ENCODE data around the gene MGAT3.
"Not testable (repeated sequence)": the region's sequence is repeated elsewhere in the genome, so short reads cannot be mapped to it uniquely, and the experiment has no call there.

Gene MGAT3

DNA sequence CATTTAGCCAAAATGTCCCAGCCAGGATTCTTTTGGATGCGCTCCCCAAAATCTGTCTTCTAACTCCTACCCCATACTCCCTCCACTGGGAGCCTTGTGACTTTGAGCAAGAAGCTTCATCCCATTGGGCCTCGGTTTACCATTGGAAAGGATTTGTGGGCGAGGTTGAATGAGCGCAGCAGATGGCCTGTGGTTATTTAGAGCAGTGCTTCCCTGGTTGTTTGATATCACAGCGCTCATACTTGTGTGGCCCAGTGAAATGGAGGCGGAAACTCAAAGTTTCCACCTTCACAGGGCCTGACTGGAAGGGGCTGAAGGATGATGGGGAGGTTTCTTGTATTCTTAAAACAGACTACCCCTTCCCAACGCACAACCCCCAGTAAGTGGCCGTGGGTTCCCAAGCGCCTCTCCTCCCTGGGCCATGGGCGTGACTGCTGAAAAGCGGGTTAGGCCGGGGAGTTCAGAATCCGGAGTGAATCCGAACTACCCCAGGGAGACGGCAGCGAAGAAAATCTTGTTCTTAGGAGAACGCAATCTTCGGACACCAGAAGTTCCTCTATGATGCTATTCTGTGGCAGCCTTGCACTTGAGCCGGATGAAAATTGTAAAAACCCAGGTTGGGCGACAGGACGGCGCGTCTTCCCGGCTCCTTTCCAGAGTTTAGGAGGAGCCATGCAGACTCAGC, 62.3 kb downstream of the MGAT3 start:
- no peak for DNase-seq (ENCODE audit: low read depth)
- peak overlapping the region; percentile 95 for H3K4me3 ChIP-seq (ENCODE audit: low read length)
- H3K36me3 ChIP-seq (ENCODE audit: control insufficient read depth, insufficient read depth, low read length, severe bottlenecking) = peaks cover 65% of the 10 kb centered on the region
- no peaks in the 10 kb centered on the region for H3K27me3 ChIP-seq (replicated peaks; ENCODE audit: control insufficient read depth, insufficient read depth, low read length)
- peaks cover 33% of the 10 kb centered on the region for H3K4me1 ChIP-seq (ENCODE audit: control insufficient read depth, insufficient read depth, low read length)
- H3K9ac ChIP-seq (ENCODE audit: low read length) = peak overlapping the region; percentile 100
- H3K9me3 ChIP-seq (ENCODE audit: control insufficient read depth, low read length) = no peaks in the 10 kb centered on the region

DNA sequence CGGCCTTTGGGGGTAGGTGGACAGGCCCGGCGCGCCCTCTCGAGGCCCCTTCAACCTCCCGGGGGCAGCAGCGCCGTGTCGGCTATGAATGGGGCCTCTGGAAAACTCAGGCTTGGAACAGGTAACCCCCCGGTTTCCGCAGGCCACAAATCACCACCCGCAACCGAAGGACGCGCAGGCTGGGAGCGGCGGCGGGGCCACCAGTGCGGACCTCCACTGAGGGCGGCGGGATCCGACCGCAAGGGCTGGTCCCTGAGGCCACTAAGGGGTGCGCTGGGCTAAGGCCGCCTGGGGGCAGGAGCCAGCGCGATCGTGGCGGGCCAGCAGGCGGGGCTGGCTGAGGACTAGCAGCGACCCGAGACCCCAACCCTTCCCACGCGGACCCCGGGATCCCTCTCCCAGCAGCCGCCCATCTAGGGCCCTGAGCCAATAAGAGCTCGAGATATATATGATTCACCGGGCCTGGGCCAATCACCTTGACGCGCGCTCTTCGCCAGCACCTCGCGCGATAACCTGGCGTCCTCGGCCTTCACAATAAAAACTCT, 62.9 kb downstream of the MGAT3 start:
- no peaks in the 10 kb centered on the region for H3K9me3 ChIP-seq (ENCODE audit: control insufficient read depth, low read length)

DNA sequence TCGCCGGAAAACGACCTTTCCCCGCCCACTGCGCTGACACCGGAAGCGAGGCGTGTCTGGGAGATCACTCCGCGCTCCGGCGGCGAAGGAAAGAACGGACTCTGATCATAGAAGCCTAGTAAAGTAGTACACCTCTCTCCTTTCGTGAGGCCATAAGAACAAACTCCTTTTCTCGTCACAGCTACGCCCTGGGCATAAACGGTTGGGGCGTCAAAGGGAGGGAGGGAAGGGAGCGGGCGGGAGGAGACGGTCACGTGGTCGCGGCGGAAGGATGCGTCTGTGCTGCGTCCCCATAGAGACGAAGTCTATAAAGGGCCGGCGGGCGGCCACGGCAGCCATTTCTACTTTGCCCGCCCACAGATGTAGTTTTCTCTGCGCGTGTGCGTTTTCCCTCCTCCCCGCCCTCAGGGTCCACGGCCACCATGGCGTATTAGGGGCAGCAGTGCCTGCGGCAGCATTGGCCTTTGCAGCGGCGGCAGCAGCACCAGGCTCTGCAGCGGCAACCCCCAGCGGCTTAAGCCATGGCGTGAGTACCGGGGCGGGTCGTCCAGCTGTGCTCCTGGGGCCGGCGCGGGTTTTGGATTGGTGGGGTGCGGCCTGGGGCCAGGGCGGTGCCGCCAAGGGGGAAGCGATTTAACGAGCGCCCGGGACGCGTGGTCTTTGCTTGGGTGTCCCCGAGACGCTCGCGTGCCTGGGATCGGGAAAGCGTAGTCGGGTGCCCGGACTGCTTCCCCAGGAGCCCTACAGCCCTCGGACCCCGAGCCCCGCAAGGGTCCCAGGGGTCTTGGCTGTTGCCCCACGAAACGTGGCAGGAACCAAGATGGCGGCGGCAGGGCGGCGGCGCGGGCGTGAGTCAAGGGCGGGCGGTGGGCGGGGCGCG, 63.7 kb downstream of the MGAT3 start, which contains the start of gene ATF4:
TSS of gene ATF4 (plus strand) at position 337 of the 880 bp plus-strand sequence. CDS start 884 bp downstream, outside the sequence.
- peaks cover 37% of the 10 kb centered on the region for H3K4me1 ChIP-seq (ENCODE audit: control insufficient read depth, insufficient read depth, low read length)
- H3K9ac ChIP-seq (ENCODE audit: low read length) = peak within 1 kb of the TSS; percentile 100
- peak; percentile 94 for DNase-seq (ENCODE audit: low read depth)
- H3K4me3 ChIP-seq (ENCODE audit: low read length) = peak within 1 kb of the TSS; percentile 95
- peaks cover 61% of the 10 kb centered on the region for H3K36me3 ChIP-seq (ENCODE audit: control insufficient read depth, insufficient read depth, low read length, severe bottlenecking)
- no peaks in the 10 kb centered on the region for H3K9me3 ChIP-seq (ENCODE audit: control insufficient read depth, low read length)
- H3K27me3 ChIP-seq (replicated peaks; ENCODE audit: control insufficient read depth, insufficient read depth, low read length) = no peaks in the 10 kb centered on the region

More for the DNA sequence above, 62.9 kb downstream of the MGAT3 start:
- Histone ChIP-seq H3K27me3 (replicated peaks; ENCODE audit: control insufficient read depth, insufficient read depth, low read length) (no peaks in the 10 kb centered on the region), H3K9ac (ENCODE audit: low read length) (peak overlapping the region; percentile 100), H3K36me3 (ENCODE audit: control insufficient read depth, insufficient read depth, low read length, severe bottlenecking) (peaks cover 65% of the 10 kb centered on the region), H3K4me1 (ENCODE audit: control insufficient read depth, insufficient read depth, low read length) (peaks cover 33% of the 10 kb centered on the region), H3K4me3 (ENCODE audit: low read length) (peak overlapping the region; percentile 95)
- peak; percentile 100 for DNase-seq (ENCODE audit: low read depth)

DNA sequence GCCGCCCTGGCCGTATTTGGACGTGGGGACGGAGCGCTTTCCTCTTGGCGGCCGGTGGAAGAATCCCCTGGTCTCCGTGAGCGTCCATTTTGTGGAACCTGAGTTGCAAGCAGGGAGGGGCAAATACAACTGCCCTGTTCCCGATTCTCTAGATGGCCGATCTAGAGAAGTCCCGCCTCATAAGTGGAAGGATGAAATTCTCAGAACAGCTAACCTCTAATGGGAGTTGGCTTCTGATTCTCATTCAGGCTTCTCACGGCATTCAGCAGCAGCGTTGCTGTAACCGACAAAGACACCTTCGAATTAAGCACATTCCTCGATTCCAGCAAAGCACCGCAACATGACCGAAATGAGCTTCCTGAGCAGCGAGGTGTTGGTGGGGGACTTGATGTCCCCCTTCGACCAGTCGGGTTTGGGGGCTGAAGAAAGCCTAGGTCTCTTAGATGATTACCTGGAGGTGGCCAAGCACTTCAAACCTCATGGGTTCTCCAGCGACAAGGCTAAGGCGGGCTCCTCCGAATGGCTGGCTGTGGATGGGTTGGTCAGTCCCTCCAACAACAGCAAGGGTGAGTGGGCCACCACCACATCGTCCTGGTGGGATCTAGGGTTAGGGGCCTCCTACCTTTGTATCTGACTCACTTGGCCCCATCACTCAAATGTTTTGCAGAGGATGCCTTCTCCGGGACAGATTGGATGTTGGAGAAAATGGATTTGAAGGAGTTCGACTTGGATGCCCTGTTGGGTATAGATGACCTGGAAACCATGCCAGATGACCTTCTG, 64.5 kb downstream of the MGAT3 start:
- not testable (repeated sequence) for H3K27me3 ChIP-seq (replicated peaks; ENCODE audit: control insufficient read depth, insufficient read depth, low read length); H3K9me3 ChIP-seq (ENCODE audit: control insufficient read depth, low read length)
- DNase-seq (ENCODE audit: low read depth) = peak; percentile 15
- peak overlapping the region; percentile 100 for H3K9ac ChIP-seq (ENCODE audit: low read length)
- peaks cover 53% of the 10 kb centered on the region for H3K36me3 ChIP-seq (ENCODE audit: control insufficient read depth, insufficient read depth, low read length, severe bottlenecking)
- H3K4me3 ChIP-seq (ENCODE audit: low read length) = peak overlapping the region; percentile 95
- peaks cover 37% of the 10 kb centered on the region for H3K4me1 ChIP-seq (ENCODE audit: control insufficient read depth, insufficient read depth, low read length)

DNA sequence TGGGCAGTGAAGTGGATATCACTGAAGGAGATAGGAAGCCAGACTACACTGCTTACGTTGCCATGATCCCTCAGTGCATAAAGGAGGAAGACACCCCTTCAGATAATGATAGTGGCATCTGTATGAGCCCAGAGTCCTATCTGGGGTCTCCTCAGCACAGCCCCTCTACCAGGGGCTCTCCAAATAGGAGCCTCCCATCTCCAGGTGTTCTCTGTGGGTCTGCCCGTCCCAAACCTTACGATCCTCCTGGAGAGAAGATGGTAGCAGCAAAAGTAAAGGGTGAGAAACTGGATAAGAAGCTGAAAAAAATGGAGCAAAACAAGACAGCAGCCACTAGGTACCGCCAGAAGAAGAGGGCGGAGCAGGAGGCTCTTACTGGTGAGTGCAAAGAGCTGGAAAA, 65.3 kb downstream of the MGAT3 start:
- H3K27me3 ChIP-seq (replicated peaks; ENCODE audit: control insufficient read depth, insufficient read depth, low read length); H3K9me3 ChIP-seq (ENCODE audit: control insufficient read depth, low read length); DNase-seq (ENCODE audit: low read depth): not testable (repeated sequence)
- Histone ChIP-seq H3K4me1 (ENCODE audit: control insufficient read depth, insufficient read depth, low read length) (peaks cover 37% of the 10 kb centered on the region), H3K36me3 (ENCODE audit: control insufficient read depth, insufficient read depth, low read length, severe bottlenecking) (peaks cover 46% of the 10 kb centered on the region), H3K9ac (ENCODE audit: low read length) (peak overlapping the region; percentile 100), H3K4me3 (ENCODE audit: low read length) (peak overlapping the region; percentile 95)

DNA sequence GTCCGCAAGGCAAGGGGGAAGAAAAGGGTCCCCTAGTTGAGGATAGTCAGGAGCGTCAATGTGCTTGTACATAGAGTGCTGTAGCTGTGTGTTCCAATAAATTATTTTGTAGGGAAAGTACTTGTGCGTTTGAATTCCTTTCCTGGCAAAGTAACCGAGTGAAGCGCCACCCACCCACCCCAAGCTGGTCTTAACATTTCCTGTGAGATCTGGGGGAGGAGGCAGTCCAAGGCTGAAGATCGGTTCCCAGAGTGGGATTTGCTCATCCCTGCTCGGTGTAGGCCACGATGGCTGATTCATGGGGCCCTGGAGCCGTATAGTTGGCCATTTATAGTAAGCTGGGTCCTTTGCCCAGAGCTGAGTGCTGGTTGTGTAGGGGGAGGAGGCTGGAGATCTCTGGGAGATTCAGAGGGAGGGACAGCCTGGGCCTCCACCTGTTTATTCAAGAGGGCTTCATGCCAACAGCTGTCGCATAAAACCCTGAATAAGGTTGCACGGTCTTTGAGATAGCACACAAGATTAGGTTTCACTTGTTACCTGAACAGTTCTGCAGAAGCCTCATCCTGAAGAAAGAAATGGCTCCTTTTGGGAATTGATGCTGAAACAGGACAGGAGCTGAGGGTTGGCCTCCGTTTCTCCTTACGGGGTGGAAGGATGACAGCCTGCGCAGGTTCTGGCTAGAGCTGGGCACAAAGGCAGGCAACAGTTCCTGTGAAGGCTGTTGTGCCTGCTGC, 65.9 kb downstream of the MGAT3 start:
- Histone ChIP-seq H3K9ac (ENCODE audit: low read length) (peak overlapping the region; percentile 100), H3K36me3 (ENCODE audit: control insufficient read depth, insufficient read depth, low read length, severe bottlenecking) (peaks cover 43% of the 10 kb centered on the region), H3K9me3 (ENCODE audit: control insufficient read depth, low read length) (no peaks in the 10 kb centered on the region), H3K27me3 (replicated peaks; ENCODE audit: control insufficient read depth, insufficient read depth, low read length) (no peaks in the 10 kb centered on the region), H3K4me3 (ENCODE audit: low read length) (peak overlapping the region; percentile 95), H3K4me1 (ENCODE audit: control insufficient read depth, insufficient read depth, low read length) (peaks cover 35% of the 10 kb centered on the region)
- DNase-seq (ENCODE audit: low read depth) = peak; percentile 61

DNA sequence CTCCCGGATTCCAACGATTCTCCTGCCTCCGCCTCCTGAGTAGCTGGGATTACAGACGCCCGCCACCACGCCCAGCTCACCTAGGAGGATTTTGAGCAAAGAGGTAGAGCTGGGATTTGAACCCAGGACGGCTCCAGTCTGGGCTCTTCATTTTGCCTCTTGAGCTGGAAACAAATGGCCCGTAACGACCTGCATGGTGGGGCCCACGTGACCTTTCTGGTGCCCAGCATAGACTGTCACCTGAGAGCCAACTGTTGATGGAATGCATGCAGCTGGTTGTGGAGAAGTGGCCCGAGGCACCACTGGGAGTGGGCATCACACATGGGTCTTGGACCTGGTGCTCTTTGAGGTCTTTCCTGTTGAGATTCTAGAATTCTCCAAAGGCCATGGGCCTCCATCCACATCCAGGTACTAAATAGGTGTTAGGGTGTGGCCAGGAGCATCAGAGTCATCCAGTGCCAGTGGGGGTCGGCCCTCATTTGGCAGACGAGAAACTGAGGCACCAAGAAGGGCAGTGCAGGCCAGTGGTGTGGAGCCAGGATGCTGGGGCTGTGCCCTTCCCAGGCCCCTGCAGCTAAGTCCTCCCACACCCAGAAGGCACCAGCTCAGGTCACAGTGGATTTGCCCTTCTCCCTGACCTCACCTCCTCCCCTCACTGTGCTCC, 67.4 kb downstream of the MGAT3 start:
- H3K4me3 ChIP-seq (ENCODE audit: low read length) = peak overlapping the region; percentile 53
- peak; percentile 24 for DNase-seq (ENCODE audit: low read depth)
- H3K9ac ChIP-seq (ENCODE audit: low read length) = peak overlapping the region; percentile 100
- H3K9me3 ChIP-seq (ENCODE audit: control insufficient read depth, low read length) = no peaks in the 10 kb centered on the region
- H3K27me3 ChIP-seq (replicated peaks; ENCODE audit: control insufficient read depth, insufficient read depth, low read length) = no peaks in the 10 kb centered on the region
- peaks cover 33% of the 10 kb centered on the region for H3K4me1 ChIP-seq (ENCODE audit: control insufficient read depth, insufficient read depth, low read length)
- H3K36me3 ChIP-seq (ENCODE audit: control insufficient read depth, insufficient read depth, low read length, severe bottlenecking) = peaks cover 53% of the 10 kb centered on the region

DNA sequence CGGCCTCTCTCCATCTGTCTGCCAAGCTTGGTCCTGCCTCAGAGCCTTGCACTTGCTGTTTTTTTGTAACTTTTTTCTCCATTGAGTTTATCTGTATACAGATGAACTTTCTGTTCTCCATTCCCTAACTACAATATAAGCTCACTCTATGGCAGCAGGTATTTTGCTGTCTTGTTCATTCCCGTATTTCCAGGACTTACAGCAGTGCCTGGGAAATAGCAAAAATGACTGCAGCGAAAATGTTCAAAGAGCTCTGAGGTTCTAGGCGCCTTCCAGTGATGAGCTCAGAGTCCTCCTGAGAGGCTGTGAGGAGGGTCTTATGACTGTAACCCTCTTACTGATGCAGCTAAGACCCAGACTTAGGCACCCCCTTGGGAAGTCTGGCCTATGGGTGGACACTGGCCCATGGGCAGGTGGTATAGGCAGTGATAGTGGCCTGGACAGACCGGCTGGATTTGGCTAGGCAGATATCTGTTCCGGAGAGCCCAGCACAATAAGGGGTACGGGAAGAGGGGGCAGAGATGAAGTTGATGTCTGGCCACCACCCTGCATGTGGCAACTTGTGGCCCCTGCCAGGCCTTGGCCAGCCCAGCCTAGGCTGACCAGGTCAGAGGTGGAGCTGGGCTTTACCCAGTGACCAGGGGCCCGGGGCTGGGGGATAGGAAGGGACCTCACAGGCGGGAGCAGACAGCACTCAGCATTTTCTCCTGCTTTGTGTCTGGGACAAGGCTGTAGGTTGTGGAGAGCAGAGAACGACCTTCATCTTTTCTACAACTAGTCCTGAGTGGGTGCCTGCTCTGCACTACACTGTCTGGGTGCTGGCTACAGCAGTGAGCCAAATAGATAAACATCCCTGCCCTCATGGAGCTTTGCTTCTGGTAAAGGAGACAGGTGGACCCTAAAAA, 68.2 kb downstream of the MGAT3 start:
- no peak for DNase-seq (ENCODE audit: low read depth)
- Histone ChIP-seq H3K9me3 (ENCODE audit: control insufficient read depth, low read length) (no peaks in the 10 kb centered on the region), H3K9ac (ENCODE audit: low read length) (peak overlapping the region; percentile 100), H3K4me1 (ENCODE audit: control insufficient read depth, insufficient read depth, low read length) (peaks cover 39% of the 10 kb centered on the region), H3K36me3 (ENCODE audit: control insufficient read depth, insufficient read depth, low read length, severe bottlenecking) (peaks cover 60% of the 10 kb centered on the region), H3K27me3 (replicated peaks; ENCODE audit: control insufficient read depth, insufficient read depth, low read length) (no peaks in the 10 kb centered on the region), H3K4me3 (ENCODE audit: low read length) (peak overlapping the region; percentile 53)

DNA sequence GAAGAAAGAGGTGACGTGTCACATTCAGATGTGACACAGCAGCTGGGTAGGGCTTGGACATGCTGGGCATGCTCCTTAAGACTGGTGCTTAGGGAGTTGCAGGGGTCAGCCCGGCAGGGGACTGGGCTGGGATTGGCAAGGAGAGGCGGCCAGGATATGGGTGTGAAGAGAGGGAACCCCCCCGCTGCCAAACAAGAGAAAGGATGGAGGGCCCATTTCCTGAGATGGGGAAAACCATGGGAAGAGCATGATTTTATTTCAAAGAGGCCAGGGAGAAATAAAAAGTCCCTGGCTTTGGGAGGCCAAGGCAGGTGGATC, 68.8 kb downstream of the MGAT3 start:
- peaks cover 64% of the 10 kb centered on the region for H3K36me3 ChIP-seq (ENCODE audit: control insufficient read depth, insufficient read depth, low read length, severe bottlenecking)
- no peaks in the 10 kb centered on the region for H3K9me3 ChIP-seq (ENCODE audit: control insufficient read depth, low read length)
- no peaks in the 10 kb centered on the region for H3K27me3 ChIP-seq (replicated peaks; ENCODE audit: control insufficient read depth, insufficient read depth, low read length)
- DNase-seq (ENCODE audit: low read depth) = no peak
- H3K9ac ChIP-seq (ENCODE audit: low read length) = no peak overlapping the region
- peaks cover 45% of the 10 kb centered on the region for H3K4me1 ChIP-seq (ENCODE audit: control insufficient read depth, insufficient read depth, low read length)
- no peak overlapping the region for H3K4me3 ChIP-seq (ENCODE audit: low read length)
